HL-60 (cell line): ENCODE results near the gene RABGAP1L.
"Not testable (repeated sequence)": the region's sequence is repeated elsewhere in the genome, so short reads cannot be mapped to it uniquely, and the experiment has no call there.

Experiments
- DNase-seq, 2 experiments: peaks; one replicate each; pipeline ENCODE4 v3.0.0-alpha.2; 2010 to 2020; ENCODE audit warnings: low read depth in 1 of 2, low spot score in 1 of 2
- H3K27ac ChIP-seq: fragments of 250-450 bp; sonication (Bioruptor Pico); replicated peaks from 2 replicates; pipeline ENCODE4 v1.5.1; 2020; ENCODE audit warnings: mild to moderate bottlenecking, moderate library complexity
- H3K27me3 ChIP-seq: fragments of 250-450 bp; sonication (Bioruptor Pico); 2 replicates; pipeline ENCODE4 v1.5.1; 2021; ENCODE audit warnings: mild to moderate bottlenecking, moderate library complexity; ENCODE audit not compliant: insufficient read depth, poor library complexity, severe bottlenecking
- H3K4me3 ChIP-seq: replicated peaks from 2 replicates; pipeline ENCODE4 v1.5.1; 2011; ENCODE audit warnings: mild to moderate bottlenecking, control low read depth, low read length; ENCODE audit not compliant: insufficient read depth
- GABPA ChIP-seq: IDR thresholded peaks from 2 replicates; pipeline ENCODE4 v1.6.1; 2012; ENCODE audit warnings: low read depth
- POLR2AphosphoS5 ChIP-seq: IDR thresholded peaks from 2 replicates; pipeline ENCODE4 v1.6.1; 2012; ENCODE audit warnings: low read depth
- SPI1 ChIP-seq: IDR thresholded peaks from 2 replicates; pipeline ENCODE4 v1.6.1; 2012; ENCODE audit warnings: low read depth, mild to moderate bottlenecking, borderline replicate concordance
- TF ChIP-seq, protein P1 (sequence below): IDR thresholded peaks from 2 replicates; pipeline ENCODE4 v1.6.1; 2012; ENCODE audit warnings: low read depth; ENCODE audit not compliant: insufficient replicate concordance
- TF ChIP-seq, protein P2 (sequence below): IDR thresholded peaks from one replicate; pipeline ENCODE4 v1.5.1; 2011; ENCODE audit warnings: low read length, control low read depth, inconsistent platforms; ENCODE audit not compliant: insufficient read depth

The RABGAP1L gene

DNA sequence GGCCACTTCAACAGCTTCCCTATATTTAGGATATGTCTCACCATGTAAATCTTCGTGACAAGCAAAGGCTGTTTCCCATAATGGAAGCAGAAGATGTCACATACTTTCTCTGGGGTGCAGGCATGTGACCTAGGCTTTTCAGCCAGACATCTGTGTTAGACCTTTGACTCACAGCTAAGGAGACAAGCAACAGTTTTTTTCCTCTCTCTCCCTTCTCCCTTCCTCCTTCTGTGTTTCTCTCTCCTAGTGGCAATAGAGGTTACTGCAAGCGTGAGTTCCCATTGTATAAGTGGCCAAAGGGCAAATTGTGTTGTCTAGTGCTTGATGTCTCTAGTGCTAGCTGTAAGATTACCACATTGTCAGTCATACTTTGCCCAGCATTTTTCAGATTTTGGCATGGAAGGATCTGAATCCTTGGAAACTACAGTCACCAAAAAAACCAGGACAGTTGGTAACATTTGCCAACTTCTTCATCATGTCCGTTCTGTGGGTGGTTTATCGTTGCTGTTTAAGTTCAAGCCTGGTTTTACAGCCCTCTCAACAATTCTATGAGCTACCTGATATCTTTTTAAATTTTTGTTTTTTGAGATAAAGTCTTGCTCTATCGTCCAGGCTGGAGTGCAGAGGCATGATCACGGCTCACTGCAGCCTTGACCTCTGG is 44.4 kb upstream of the RABGAP1L start:
- no peak overlapping the region for H3K4me3 ChIP-seq
- TF ChIP-seq, protein P1, sequence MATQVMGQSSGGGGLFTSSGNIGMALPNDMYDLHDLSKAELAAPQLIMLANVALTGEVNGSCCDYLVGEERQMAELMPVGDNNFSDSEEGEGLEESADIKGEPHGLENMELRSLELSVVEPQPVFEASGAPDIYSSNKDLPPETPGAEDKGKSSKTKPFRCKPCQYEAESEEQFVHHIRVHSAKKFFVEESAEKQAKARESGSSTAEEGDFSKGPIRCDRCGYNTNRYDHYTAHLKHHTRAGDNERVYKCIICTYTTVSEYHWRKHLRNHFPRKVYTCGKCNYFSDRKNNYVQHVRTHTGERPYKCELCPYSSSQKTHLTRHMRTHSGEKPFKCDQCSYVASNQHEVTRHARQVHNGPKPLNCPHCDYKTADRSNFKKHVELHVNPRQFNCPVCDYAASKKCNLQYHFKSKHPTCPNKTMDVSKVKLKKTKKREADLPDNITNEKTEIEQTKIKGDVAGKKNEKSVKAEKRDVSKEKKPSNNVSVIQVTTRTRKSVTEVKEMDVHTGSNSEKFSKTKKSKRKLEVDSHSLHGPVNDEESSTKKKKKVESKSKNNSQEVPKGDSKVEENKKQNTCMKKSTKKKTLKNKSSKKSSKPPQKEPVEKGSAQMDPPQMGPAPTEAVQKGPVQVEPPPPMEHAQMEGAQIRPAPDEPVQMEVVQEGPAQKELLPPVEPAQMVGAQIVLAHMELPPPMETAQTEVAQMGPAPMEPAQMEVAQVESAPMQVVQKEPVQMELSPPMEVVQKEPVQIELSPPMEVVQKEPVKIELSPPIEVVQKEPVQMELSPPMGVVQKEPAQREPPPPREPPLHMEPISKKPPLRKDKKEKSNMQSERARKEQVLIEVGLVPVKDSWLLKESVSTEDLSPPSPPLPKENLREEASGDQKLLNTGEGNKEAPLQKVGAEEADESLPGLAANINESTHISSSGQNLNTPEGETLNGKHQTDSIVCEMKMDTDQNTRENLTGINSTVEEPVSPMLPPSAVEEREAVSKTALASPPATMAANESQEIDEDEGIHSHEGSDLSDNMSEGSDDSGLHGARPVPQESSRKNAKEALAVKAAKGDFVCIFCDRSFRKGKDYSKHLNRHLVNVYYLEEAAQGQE = no peak
- TF ChIP-seq, protein P2, sequence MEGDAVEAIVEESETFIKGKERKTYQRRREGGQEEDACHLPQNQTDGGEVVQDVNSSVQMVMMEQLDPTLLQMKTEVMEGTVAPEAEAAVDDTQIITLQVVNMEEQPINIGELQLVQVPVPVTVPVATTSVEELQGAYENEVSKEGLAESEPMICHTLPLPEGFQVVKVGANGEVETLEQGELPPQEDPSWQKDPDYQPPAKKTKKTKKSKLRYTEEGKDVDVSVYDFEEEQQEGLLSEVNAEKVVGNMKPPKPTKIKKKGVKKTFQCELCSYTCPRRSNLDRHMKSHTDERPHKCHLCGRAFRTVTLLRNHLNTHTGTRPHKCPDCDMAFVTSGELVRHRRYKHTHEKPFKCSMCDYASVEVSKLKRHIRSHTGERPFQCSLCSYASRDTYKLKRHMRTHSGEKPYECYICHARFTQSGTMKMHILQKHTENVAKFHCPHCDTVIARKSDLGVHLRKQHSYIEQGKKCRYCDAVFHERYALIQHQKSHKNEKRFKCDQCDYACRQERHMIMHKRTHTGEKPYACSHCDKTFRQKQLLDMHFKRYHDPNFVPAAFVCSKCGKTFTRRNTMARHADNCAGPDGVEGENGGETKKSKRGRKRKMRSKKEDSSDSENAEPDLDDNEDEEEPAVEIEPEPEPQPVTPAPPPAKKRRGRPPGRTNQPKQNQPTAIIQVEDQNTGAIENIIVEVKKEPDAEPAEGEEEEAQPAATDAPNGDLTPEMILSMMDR = peak; percentile 78
- TF ChIP-seq POLR2AphosphoS5 = no peak
- peak; percentile 7; the same call in 1 of the 2 replicates for TF ChIP-seq SPI1
- TF ChIP-seq GABPA = no peak
- peak; percentile 56 to 60 for DNase-seq
- no peaks in the 10 kb centered on the region for H3K27me3 ChIP-seq
- H3K27ac ChIP-seq = no peak overlapping the region

DNA sequence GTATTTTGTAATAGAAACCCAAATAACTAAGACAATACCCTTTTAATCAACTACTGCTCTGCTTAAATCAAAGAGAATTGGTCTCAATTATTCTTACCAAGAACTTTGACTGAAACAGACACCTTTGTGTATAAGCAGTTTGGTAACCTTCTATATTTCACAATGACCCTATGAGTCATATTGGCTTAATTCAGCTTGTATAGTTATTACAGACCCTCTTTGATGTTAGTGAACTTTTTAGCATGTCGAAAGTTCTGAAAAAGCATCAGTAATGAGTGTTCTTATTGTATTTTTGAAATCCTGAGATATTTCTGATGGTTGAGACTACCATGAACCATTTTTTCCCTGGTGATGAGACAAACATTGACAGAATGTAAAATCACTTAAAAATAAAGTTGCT is 43.3 kb upstream of the RABGAP1L start:
- Histone ChIP-seq H3K27ac (no peak overlapping the region), H3K4me3 (no peak overlapping the region), H3K27me3 (no peaks in the 10 kb centered on the region)
- TF ChIP-seq, protein P1 = no peak
- no peak for TF ChIP-seq SPI1
- TF ChIP-seq, protein P2 = no peak
- no peak for TF ChIP-seq POLR2AphosphoS5
- no peak for TF ChIP-seq GABPA
- peak in 1 of 2 experiments; percentile 15 for DNase-seq

DNA sequence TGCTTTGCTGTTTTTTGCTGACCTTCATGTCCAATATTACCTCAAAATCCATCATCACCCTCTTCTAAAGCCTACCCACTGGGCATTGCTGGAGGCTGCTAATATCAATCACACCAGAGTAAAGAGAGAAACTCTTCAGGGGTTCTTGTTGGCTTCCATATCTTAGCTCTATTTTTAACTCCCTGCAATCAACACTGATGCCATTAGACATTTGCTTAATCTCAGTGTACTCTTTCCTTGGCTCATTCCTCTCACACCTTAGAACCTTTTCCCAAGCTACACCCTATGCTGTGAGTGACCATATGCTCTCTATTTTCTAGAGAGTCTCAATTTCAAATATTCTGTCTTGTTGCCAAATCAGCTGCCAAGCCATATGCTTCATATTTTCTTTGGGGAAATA is 40.6 kb upstream of the RABGAP1L start:
- H3K4me3 ChIP-seq = no peak overlapping the region
- no peak overlapping the region for H3K27ac ChIP-seq
- DNase-seq = no peak
- no peaks in the 10 kb centered on the region for H3K27me3 ChIP-seq
- TF ChIP-seq, protein P2 = no peak
- TF ChIP-seq, protein P1 = no peak
- no peak for TF ChIP-seq POLR2AphosphoS5
- TF ChIP-seq GABPA = no peak
- no peak for TF ChIP-seq SPI1

DNA sequence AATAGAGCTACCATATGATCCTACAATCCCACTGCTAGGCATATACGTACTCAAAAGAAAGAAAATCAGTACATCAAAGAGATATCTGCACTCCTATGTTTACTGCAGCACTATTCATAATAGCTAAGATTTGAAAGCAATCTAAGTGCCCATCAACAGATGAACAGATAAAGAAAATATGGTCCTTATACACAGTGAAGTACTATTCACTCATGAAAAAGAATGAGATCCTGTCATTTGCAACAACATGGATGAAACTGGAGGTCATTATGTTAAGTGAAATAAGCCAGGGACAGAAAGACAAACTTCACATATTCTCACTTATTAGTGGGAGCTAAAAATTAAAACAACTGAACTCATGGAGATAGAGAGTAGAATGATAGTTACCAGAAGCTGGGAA is 37.0 kb upstream of the RABGAP1L start:
- H3K27ac ChIP-seq, DNase-seq, H3K27me3 ChIP-seq, H3K4me3 ChIP-seq: not testable (repeated sequence)
